HG03439 (cell line): ENCODE results near the gene HYOU1.
"Not testable (repeated sequence)": the region's sequence is repeated elsewhere in the genome, so short reads cannot be mapped to it uniquely, and the experiment has no call there.

Experiments used
- ATAC-seq: cut with Tn5 transposase; IDR thresholded peaks from one replicate; pipeline ENCODE4 v1.9.1; 2021; ENCODE audit warnings: mild to moderate bottlenecking, moderate library complexity; ENCODE audit not compliant: unreplicated experiment

Gene HYOU1

GRCh38 chr11:119021631-119022030 lies 35.4 kb downstream of the HYOU1 start:
- ATAC-seq = no peak

GRCh38 chr11:119019996-119020395 lies 37.0 kb downstream of the HYOU1 start:
- no peak for ATAC-seq

DNA sequence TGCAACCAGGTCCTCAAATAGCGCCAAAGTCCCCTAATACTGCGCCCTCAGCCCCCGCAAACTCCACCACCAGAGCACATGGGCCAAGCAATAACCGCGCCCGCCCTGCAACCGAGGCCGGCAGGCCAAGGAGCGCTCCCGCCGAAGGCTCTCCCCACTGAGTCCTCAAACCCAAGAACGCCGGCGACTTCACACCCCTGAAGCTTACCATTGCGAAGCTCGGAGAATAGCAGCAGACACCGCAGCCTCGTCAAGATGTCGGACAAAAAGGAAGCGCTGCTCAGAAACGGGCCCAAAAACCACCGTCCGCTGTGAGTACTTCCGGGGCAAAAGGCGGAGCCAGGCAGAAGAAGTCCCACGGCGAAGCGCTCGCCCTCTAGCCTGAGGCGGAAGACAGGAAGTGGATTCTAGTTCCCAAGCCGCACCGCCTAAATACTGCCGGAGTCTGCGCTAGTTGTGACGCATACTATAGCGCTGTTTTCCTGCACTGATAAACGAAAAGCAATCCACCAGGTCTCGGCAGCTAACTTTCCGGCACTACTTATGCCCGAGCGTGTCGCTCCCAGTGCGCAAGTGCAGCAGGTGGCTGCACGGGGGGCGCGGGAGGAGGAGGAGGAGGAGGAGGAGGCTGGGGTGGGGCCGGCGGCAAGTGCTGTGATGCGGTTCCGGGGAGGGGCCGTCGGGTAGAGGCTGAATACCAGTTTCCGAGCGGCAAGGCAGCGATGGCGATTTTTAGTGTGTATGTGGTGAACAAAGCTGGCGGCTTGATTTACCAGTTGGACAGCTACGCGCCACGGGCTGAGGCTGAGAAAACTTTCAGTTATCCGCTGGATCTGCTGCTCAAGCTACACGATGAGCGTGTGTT lies 38.7 kb downstream of the HYOU1 start, which contains the start of the genes RPS25 and TRAPPC4:
Gene RPS25 (minus strand): TSS at position 270 of the 865 bp plus-strand sequence. CDS start 59 bp downstream, at position 211.
Gene TRAPPC4 (plus strand): TSS at position 693 of the 865 bp plus-strand sequence. CDS start 30 bp downstream, at position 723.
- ATAC-seq = peak; percentile 84

DNA sequence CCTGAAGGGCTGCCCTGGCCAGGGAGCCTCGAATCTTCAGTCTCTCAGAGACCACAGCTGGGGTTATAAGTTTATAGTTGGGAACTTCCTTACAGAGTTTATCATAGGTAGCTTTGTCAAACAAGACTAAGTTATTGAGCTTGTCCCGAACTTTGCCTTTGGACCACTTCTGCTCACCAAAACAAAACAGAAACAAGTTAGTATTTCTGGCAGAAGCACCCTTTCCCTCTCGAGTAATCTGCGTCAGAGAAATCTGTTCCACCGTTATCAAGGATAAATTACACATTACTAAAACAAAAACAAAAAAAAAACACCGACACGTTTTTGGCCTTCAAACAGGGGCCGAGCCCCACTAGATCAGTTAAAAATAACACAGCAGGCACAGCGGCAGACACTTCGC lies 39.6 kb downstream of the HYOU1 start:
- ATAC-seq = not testable (repeated sequence)

DNA sequence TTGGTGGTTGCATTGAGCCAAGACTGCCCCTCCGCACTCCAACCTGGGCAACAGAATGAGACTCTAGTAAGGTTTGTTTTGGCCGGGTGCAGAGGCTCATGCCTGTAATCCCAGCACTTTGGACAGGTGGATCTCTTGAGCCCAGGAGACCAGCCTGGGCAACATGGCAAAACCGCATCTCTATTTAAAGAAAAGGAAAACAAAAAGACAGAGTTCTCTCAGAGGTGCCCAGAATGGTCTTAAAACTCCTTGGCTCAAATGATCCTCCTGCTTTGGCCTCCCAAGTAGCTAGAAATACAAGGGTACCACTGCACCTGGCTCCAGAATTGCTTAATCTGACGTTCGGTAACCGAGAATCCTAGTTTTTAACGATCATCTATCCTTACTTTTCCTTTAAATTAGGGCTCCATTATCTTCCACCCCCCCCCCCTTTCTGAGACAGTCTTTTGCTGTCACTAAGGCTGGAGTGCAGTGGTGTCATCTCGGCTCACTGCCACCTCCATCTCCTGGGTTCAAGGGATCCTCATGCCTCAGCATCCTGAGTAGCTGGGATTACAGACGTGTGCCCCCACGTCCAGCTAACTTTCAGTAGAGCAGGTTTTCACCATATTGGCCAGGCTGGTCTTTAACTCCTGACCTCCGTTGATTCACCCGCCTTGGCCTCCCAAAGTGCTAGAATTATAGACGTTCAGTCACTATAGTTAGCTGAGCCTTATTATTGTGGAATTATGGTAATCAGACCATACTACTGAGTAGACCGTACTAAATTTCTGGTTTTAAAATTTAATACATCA lies 40.6 kb downstream of the HYOU1 start:
- no peak for ATAC-seq

- no peak for ATAC-seq
Observed at GRCh38 chr11:119015054-119015611, 41.9 kb downstream of the HYOU1 start.

GRCh38 chr11:119014209-119014924 lies 42.6 kb downstream of the HYOU1 start:
- no peak for ATAC-seq

DNA sequence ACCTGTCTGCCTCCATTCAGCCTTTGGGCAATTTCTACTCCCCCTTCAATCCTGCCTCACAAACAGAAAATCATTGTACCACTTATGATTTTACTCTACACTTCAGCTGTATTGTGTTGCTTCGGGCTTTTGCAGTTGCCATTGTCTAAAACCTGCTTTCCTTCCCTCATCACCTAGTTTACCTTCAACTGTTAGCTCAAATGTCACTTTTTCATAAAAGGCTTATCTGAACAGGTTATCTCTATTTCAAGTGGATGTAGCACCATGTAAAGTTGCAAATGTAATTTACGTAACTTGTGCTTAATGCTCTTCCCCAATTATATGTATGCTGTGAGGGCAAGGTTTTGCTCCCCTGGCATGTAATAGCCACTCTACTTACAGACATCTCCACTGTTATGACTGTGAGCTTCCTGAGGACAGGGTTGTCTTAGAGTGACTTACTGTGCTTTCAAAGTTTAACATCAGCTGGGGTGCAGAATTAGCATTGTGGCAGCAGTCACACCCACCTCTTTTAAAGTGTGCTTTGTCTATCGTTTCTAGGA lies 44.3 kb downstream of the HYOU1 start:
- ATAC-seq = no peak

DNA sequence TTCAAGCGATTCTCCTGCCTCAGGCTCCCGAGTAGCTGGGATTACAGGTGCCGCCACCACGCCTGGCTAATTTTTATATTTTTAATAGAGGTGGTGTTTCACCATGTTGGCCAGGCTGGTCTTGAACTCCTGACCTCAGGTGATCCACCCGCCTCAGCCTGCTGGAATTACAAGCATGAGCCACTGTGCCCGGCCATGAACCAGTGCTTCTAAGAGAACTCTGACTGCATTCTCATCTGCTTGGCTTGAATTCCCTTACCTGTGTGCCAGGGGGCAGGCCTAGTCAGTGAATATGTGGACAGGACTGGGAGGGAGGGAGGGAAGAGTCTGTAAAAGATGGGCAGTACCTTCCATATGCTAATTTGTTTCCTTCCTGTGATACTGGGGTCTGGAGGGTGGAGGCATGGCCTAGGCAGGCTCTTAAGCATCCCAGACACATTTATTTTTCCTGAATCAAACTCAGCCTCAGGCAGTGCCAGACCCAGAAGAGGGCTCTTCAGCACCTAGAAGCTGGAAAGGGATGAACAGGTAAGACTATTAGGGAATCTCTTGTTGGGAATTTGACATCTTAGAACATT lies 45.4 kb downstream of the HYOU1 start:
- no peak for ATAC-seq

- no peak for ATAC-seq
Observed at GRCh38 chr11:119006656-119007055, 50.3 kb downstream of the HYOU1 start.

DNA sequence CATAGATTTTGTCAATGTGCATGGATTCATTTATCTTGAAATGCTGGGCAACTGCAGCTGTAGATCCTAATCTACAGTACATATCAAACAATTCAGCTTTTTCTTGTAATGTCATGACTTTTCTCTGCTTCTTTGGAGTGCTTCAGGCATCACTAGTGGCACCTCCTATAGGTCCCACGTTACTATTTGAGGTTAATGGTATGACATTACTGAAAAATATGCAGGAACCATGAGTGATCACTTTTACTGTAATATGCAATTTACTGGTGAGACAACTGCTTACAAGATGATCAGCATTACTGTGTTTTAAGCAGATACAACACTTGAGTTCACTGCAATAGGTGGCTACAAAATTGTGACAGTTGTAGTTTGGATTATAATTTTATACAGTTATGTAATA lies 56.1 kb downstream of the HYOU1 start:
- ATAC-seq = no peak

GRCh38 chr11:118998822-118999221 lies 58.2 kb downstream of the HYOU1 start:
- ATAC-seq = no peak

GRCh38 chr11:118998388-118998717 lies 58.7 kb downstream of the HYOU1 start:
- ATAC-seq = peak; percentile 12

- ATAC-seq = peak; percentile 90
Observed at GRCh38 chr11:118997627-118998387, 59.2 kb downstream of the HYOU1 start, which contains the start of gene CENATAC. Gene CENATAC, plus strand, starts transcription at chr11:118998138. Its CDS starts 60 bp downstream, at chr11:118998198.

DNA sequence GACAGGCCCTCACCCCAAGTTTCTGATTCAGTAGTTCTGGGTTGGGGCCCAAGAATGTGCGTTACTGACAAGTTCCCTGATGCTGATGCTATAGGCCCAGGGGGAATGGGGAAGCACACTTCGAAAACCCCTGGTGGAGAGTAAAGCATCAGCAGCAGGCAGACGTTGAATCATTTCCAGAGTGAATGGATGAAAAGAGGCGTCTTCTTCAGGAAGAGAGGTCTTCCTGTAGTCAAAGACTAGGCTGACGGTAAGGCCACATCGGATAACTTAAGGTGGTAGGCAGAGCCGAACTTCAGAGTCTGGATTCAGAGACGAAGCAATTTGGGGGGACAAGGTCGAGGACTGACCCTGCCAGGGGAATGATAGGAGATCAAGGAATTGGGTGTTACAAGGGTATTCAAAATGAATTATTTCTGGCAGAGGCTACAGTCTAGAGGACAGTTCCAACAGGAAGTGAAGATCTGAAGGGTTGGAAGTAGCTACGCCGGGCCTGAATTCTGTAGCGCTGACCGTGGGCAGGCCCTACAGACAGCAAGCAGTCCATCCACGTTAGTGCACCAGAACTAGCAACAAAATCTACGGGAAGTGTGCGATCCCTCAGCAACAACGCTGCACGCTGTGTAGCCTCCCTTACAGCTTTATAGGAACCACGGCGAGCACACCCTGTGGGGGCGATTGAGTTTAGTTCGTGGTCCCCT lies 59.9 kb downstream of the HYOU1 start:
- ATAC-seq = peak; percentile 8
